Effector CD4-positive, alpha-beta T cell (primary cell): ENCODE measurements around the gene MAP3K10.

Source experiments
- DNase-seq: peaks from one replicate; pipeline ENCODE4 v3.0.0-alpha.2; 2020

The MAP3K10 gene

DNA sequence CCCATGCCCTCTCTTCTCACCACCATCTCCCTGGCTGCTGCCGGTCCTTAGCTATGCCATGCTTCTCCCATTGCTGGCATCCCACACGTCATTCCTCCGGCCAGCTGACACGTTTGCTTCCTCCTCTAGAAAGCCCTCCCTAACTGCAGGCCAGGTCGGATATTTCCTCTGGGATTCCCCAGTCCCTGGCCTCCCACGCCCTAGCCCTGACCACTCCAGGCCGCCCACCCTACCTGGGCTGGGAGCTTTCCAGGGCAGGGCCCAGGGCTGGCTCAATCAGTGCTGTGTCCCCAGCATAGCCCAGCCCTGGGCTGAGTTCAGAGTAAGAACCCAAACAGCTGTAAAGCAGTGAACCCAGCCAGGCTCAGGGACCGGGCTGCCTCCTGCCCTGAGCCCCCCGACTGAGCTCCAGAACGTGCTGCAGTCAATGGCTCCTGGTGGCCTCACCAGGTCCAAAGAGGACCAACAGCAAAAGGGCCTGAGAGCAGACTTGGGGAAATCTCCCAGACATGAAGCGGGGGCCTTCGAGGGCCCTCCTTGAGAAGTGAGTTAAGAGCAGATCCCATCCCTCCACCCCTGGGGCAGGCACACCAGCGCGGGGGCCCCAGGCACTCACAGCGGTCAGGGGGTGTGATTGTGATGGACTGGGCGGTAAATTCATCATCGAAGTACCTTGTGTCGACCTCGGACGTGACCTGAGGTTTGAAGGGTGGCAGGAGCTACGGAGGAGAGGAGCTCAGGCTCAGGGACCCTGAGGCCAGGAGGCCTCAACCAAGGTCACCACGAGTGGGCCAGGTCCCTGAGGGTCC is 43.4 kb downstream of the MAP3K10 start:
- DNase-seq, result no peak

DNA sequence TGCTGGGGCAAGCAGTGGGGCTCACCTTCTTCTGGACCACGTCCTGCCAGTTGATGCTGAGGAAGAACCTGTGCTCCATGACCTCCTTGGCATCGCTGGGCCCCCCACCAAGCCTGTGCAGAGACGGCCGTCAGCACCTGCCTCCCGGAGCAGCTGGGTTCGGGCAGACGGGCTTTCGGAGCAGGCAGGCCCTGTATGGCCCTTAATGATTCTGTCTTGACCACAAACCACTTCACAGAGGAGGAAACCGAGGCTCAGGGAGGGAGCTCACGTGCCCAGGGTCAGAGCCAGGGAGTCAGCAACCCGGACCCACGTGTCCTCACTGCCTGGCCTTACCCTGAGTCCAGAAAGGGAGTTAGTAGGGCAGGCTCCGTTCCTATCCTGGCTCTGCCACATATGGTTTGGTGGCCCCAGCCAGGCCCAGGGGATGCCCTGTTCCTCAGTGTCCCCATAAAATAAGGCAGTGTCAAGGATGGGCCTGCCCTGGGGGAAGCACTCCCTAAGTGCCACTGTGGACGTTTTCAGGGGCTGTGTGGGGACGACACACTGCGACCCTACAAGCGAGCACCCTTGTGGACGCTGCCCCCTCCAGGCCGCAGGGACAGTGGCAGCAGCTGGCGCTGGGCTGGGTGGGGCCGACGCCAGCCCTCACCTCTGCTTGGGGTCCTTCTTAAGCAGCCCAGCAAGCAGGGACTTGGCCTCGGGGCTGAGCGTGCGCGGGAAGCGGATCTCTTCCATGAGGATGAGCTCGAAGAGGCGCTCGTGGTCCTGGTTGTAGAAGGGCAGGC is 44.2 kb downstream of the MAP3K10 start:
- no peak for DNase-seq

DNA sequence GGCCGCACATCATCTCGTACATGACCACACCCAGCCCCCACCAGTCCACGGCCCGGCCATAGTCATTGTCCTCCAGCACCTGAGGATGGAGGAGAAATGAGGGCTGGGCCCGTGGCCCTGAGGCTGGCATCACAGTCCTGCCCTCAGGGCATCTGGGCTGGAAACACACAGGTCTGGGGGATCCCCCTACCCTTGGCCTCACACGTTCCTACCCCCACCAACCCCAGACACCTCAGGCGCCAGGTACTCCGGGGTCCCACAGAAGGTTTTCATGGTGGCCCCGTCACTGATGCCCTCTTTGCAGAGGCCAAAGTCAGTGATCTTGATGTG is 44.8 kb downstream of the MAP3K10 start:
- DNase-seq, result no peak

DNA sequence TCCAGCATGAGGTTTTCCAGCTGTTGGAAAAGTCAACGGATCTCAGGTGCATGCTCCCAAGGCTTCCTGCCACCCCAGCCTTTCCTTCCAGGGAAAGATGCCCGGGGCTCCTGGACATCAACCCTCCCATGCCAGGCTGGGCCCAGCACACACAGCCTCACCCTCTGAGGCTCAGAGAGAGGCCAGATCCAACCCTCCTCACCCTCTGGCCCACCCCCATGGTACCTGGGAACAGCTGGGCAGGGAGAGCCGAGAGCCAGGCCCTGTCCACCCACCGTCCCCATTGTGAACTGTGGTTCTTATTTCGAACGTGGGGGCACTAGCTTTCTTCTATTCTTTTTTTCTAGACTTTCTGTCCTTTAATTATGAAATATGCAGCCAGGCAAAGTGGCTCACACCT is 45.1 kb downstream of the MAP3K10 start:
- DNase-seq, result no peak

DNA sequence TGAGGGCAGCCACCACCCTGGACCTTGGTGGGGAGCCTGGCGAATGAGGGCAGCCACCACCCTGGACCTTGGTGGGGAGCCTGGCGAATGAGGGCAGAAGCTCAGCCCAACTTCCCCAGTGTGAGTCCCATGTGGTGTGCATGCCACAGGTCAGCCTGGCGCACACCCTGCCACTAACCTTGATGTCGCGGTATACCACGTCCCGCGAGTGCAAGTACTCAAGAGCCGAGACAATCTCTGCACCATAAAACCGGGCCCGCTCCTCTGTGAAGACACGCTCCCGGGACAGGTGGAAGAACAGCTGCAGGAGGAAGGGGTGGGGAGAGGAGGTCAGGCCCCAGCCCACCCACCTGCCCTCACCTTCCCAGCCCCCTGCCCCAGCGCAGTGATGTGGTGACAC is 46.6 kb downstream of the MAP3K10 start:
- DNase-seq, result no peak

DNA sequence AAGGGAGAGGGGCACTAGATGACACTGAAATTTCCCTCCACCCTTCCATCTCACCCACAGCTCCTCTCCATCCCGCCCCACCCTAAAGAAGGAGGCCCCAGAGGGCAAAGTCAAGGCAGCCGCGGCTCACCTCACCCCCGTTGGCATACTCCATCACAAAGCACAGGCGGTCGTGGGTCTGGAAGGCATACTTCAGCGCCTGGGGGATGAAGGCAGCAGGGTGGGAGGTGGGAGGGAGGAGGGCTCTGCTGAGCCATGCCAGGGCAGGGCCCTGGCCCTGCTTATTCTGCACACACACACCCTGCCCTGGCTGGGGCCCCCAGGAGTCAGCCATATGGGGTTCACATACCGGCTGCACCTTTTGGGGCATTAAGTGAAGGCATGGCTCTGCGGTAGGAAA is 47.5 kb downstream of the MAP3K10 start:
- DNase-seq, result no peak

DNA sequence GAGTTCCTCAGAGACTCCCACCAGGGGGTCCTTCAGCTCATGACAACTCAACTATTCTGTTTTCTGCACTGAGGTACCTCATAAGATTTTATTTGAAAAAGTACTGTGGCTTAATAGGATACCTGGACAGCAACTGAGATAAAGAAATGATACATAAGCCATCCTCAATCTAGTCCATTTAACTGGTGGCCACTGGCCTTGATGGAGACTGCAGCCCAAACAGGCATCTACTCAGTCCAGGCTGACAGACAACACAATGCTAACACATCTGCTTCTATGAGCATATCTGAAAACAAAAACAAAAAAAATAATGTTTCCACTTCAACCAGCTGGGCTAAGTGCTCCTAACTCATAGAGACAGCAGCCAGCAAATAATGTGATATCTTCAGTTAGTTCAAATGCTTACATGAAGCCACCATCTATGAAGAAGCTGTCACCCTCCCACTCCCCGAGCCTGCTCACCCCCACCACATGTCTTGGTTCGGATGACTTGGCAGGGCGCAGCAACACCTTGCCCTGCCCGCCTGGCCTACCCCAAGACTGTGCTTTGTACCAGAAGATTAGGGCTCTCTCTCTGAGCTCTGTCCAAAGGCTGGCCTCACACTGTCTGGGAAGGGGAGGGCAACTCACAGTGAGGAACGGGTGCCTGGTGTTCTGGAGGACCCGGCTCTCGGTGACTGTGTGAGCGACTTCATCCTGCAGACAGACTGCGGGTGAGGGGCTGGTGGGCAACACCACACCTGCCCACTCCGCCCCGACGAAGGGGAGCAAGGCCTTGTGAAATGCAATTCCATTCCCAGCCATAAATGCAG is 48.4 kb downstream of the MAP3K10 start:
- no peak for DNase-seq

DNA sequence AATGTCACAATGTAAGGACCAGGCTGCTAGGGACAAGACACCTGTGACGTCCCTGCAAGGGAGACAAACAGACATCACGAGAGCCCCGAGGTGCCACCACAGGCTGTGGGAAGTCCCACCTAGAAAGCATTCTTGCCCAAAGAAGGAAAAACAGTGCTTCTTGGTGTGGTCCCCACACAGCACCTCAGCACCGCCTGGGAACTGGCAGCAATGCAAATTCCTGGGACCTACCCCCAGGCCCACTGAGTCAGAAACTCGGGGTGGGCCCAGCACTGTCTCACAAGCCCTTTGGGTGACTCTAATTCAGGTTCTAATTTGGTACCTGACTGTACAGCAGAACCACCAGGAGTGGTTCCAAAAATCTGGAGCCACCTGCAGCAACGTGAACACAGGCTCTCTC is 49.1 kb downstream of the MAP3K10 start:
- DNase-seq, result no peak

DNA sequence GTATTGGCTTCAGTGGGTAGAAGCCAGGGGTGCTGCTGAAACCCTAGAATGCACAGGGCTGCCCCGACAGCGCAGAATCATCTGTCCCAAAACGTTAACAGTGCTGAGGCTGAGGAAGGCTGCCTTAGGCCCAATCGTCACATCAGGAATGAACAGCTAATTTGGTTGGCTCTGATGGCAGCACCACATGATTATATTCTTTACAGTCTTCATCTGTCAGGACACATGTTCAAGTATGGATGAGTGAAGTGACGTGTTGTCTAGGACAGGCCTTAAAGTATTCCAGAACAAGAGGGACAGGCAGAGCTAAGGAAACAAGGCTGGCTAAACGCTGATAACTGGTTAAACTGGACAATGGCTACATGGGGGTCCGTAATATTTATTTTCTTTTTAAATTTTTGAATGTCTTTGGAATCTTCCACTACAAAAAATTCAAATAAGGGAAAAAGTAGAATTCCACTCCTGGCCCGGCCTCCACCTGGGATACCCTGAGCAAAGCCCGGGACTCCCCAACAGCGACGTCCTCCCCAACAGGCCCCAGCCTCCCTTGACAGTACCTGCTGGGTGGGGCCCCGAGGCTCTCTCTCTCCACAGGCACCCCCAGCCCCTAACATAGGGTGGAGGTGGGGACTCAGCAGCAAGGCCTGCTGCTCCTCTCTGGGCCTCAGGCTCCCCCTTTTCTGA is 50.0 kb downstream of the MAP3K10 start:
- DNase-seq, result no peak

DNA sequence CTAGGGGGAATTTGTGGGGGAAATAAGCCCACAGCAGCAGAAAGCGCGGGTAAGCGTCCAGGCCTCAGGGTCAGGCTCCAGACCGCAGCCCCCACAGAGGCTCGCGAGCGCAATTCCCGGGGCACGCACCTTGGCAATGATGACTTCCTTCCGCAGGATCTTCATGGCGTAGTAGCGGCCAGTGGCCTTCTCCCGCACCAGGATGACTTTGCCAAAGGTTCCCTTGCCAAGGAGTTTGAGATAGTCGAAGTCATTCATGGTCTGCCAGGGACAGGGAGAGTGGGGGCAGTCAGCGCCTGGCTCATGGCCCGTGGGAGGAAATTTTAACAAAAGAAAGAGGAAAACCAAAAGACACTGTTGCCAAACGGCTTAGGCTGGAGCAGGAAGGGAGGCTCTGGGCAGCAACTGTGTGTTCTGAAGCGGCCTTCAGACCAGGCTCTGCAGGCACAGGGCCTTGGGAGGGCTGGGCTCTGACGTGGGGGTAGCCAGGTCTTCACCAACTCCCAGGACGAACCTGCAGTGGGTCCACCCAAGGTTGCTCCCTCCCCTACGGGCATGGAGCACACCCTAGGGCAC is 50.7 kb downstream of the MAP3K10 start:
- no peak for DNase-seq

DNA sequence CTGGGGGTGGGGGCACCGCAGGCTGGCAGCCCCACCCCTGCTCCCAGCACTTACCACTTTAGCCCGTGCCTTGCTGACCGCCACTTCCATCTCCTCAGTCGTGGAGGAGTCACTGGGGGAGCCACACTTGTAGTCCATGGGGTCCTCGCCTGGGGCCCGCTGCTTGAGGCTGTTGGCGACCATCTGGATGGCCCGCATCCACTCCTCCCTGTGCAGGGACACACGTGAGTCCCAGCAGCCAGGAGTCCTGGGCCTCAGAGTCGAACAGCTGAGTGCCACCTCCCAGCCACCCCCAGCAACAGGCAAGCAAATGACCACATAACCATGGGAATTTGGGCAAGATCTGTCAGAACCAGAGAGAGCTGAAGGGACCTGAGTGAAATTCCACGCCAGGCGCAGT is 51.3 kb downstream of the MAP3K10 start:
- no peak for DNase-seq

DNA sequence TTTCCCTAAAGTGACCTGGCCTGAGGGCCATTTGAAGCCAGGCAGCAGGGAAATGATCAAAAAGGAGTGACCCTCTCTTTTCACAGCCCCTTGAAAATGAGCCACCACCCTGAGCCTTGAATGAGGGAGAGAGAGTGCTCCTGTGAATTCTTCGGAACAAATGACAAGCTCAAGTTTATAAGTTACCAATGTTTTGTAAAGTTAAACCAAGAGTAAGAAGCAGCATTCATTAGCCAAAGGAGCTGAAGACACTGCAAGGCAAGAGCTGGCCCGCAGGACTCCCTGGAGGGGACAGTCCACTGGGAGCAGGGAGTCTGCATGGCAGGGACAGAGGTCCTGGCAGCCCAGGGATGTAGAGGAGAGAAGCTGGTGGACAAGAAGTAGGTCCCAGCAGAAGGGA is 52.0 kb downstream of the MAP3K10 start:
- DNase-seq, result no peak

DNA sequence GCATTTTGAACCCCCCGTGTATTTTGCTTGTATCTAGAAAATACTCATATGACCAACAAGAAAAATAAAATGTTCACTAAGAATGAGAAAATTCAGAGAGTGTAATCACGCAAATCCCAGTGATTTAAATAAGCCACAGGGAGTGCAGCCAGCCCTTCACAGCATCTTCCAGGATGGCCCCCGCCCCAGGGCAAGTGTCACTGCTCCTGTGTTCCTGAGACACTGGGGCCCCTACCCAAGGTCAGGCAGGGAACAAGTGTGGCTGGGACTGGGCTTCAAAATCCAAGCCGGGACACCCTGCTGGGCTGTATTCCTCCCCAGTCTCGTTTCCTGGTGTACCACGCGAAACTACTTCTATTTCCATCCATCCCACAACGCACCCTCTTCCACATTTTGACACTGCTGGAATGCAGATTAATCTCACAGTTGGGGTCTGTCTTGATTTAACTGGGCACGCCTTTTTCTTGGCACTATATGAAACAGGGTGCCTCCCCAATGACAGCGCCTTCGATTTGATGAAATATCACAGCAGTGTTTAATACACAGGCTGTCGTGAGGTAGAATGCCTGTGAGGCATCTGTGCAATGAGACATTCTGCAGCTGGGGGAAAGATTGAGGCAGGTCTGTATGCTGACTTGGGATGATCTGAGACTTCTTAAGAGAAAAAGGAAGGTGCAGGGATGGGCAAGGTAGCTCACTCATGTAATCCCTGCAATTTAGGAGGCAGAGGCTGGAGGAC is 53.5 kb downstream of the MAP3K10 start:
- DNase-seq, result no peak

DNA sequence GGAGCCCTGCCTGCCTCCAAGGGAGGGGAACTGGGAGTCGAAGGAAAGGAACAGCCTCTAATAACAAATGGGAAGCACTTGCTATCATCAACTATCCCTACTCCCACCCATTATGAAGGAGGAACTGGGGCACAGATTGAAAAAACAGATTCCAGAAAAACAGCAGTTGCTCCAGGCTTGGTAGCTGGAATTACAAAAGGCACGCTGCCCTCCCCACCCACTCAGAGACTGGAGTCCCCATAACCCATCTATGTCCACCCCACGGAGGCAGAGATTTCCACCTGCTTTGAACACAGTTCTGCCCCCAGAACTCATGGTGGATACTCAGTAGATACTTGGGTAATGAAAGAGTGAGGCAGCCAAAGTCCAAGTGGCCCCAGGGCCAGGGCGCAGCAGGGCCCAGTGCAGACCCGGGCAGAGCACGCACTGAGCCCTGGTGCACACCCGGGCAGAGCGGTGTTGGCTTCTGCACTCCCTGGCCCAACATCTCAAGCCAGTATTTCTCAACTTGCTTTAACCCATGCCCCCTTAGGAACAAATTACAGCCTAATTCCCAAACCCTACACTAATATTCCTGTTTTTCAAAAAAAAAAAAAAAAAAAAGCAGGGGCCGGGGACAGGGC is 54.4 kb downstream of the MAP3K10 start:
- DNase-seq, result no peak

DNA sequence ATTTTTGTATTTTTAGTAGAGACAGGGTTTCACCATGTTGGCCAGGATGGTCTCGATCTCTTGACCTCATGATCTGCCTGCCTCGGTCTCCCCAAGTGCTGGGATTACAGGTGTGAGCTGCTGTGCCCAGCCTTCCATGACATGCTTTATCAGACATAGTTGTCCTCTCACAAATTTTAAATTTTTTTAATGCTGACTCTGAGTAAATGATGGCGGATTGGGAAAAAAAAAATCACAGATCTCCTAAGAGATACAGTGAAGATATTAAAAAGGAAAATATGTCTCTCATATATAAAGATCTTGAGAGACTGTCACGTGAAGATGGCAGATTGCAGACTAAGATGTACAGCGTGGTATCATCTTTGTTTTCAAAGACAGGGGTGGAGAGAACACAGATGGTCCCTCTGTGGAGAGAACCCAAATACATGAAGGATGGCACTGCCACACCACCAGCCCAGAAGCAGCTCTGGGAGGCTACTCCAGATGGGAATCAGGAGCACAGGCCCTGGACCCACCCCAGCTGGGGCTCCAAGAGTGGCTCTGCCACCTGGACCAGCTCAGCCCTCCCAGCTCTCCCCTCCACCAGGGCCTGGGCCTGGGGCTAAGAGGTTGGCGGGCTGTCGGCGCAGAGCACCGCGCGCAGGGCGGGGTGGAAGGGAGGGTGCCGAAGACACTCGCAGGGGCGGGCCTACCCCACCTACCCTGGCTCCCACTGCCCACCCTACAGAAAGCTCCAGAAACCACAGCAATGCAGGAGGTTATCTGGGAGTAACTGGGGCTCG is 55.3 kb downstream of the MAP3K10 start:
- no peak for DNase-seq

DNA sequence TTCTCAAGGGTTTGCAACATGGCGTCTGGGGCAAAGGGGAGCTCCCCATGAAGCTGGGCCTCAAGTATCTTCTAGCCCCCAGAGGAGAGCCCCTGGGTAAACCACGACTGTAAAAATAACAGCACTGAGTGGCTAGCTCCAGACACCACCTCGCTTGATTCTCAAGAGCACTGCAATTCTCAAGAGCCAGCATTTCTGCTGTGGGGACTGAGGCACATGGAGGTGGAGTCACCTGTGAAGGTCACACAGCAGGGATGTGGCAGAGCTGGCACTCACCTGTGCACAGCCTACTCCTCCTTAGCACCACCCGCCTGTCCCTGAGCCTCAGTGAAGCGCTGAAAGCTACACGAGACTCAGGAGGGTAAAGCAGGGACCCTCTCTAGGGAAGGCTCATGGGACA is 56.0 kb downstream of the MAP3K10 start:
- no peak for DNase-seq

DNA sequence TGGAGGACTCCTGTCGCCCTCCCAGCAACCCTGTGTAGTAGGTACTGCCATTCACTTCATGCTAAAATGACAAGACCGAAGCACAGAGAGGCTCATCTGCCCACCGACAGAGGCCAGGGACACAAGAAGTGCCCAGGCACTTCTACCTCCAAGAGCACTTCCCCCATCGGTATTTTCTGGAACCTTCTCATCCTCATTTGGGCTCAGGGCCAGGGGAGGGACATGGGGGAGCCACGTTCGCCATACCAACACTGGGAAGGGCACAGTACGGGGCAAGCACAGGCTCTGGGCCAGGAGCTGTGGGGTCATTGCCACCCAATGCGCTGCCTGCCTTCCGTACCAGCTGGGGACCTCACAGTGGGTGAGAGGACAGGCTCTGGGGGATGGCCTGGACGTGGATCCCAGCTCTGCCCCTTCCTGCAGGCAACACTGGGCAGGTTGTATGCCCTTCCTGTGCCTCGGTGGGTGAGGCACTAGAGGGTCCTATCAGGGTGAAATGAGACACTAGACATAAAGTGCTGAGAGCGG is 56.6 kb downstream of the MAP3K10 start:
- no peak for DNase-seq

DNA sequence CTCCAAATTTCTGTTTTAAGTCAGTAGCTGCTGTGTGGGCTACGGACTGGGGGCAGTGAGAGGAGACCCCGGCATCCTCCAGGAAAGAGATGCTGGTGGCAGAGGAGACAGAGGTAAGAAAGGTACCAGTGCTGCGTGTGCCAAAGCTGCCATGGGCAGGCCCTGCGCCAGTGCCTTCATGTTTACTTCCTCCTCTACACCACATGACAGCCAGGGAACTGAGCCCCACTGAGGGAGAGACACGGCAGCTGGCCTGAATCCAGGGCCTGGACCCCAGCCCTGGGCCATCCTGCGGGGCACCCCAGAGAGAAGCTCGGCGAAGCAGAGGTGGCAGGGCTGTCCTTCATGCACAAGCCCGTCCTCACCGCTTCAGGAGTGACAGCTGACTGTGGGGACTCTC is 58.0 kb downstream of the MAP3K10 start:
- no peak for DNase-seq

DNA sequence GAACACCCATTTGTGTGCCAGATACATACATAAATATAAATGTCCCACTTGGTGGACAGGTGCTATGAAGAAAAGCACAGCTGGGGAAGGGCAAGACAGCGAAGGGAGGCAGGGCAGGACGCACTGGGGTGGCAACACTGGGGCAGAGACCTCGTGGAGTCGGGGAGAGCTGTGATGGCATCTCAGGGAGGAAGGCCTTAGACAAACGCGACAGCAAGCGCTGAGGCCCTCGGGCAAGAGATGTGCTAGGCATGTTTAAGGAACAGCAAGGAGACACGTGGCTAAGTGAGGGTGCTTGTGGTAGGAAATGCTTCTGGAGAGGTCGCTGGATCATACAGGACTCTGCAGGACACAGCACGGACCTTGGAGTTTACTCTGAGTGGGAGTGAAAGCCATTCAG is 58.6 kb downstream of the MAP3K10 start:
- DNase-seq, result no peak

DNA sequence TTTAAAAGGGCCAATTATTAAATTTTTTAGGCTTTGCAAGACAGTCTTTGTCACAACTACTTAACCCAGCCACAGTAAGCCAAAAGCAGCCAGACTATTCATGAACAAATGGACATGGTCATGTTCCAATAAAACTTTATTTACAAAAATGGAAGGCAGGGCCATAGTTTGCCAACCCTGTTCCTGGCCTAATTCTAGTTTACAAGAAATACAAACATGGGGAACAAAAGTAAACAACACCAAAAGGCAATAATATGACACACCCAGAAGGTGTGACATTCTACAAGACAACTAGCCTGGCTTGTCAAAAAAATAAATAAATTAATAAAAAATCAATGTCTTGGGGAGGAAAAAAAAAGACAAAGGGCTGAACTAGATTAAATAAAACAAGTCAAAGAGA is 60.0 kb downstream of the MAP3K10 start:
- no peak for DNase-seq
